Retina (tissue), 1 donor: ENCODE data around the gene HBG2.

Experiments used
- DNase-seq: peaks from one replicate; pipeline ENCODE4 v3.0.0-alpha.2; 2016

HBG2 gene

DNA sequence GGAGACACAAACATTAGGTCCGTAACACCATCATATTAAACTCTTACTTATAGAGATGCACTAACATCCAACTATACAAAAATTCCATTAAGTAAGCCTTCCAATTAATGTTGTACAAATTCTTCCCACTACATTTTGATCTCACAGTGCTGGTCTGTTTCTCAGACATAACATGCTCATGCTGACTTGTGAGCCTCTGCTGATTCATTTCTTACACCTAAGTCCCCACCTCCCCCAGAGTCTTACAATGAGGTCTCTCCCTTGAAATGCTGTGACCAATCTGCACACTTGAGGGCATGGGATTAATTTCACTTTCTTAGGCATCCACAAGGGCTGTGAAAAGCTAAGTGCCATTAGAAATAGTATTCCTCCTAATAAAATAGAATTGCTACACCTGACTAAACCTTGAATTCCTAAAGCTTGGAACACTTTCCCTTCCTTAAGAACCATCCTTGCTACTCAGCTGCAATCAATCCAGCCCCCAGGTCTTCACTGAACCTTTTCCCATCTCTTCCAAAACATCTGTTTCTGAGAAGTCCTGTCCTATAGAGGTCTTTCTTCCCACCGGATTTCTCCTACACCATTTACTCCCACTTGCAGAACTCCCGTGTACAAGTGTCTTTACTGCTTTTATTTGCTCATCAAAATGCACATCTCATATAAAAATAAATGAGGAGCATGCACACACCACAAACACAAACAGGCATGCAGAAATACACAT is 6.9 kb downstream of the HBG2 start:
- no peak for DNase-seq

DNA sequence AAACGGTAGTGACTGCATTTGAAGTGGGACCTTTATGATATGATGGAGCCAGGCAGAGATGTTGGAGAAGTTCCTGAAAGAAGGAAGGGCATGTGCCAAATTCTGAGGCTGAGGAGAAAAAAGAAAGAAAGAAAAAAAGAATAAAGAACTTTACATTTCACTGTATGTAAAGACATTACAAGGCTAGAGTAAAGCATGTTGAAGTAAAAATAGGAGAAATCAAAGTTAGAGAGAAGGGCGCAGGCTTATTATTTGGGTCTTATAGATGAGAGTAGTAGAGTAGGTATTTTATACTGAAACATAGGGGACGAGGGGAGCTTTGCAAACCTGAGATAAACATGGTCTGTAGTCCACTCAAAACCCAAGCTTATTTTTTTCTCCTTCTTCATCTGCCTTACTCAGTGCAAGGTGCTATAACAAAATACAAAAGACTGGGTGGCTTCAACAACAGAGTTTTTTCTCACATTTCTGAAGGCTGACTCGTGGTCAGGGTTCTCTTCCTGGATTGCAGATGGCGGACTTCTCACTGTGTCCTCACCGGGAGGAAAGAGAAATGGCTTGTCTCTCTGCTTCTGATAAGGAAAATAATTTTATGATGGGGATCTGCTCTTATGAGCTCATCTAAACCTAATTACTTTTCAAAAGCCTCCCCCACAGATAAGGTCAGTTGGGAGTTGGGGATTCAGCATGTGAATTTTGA is 7.7 kb downstream of the HBG2 start:
- no peak for DNase-seq

GRCh38 chr11:5245155-5245554 is 9.4 kb downstream of the HBG2 start:
- no peak for DNase-seq

- DNase-seq: no peak
These were observed 10.8 kb downstream of the HBG2 start for GRCh38 chr11:5243816-5244180.

DNA sequence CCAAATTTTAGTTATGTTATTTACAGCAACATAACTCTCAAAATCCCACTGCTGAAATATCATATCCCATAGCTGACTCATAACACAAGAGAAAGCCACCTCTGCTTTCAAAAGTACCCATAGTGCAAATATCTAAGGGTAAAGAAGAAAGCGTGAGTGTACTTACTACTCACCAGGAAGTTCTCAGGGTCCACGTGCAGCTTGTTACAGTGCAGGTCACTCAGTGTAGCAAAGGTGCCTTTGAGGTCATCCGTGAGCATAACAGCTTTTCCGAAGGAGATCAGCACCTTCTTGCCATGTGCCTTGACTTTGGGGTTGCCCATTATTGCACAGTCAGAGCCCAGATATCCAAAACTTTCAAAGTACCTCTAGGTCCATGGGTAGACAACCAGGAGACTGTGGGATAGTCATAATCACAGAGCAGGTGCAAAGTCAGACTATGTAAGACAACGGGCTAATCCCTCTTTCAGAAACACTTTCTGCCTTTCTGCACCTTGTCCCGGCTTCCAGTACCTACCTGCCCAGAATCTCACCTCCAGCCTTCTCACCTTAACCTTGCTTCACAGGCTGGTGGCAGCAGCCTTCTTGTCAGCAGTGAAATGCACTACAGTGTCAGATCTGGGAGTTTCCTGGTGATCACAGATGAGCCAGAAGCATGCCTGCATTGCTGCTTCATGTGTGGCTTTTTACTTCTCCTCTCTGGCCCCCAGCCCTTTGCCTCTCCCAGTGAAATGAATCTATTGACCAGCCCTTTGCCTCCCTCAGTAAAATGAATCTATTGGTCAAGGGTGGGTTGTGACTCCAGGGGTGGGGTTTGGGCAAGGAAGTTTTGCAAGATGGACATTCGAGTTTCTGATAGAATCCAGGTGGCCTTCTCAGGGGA is 11.4 kb downstream of the HBG2 start:
- DNase-seq: no peak

GRCh38 chr11:5242208-5242607 is 12.4 kb downstream of the HBG2 start:
- no peak for DNase-seq

DNA sequence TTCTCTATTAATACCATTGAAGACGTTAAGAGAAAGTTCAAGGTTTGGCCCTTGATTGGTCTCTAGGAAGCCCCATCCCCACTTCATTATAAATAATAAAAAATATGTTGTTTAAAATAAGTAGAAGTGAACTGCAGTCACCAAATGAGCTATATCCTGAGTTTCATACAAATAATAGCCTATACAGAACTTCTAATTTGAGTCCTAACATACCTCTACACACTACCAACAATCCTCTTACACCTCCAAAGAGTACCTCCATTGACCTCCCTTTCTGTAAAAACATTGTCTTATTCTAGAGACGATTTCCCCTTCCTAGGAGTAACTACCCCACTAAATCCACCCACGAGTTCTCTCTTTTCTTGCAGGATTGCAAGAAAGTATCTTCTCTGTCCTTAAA is 13.1 kb downstream of the HBG2 start:
- DNase-seq: no peak

GRCh38 chr11:5240458-5240857 is 14.1 kb downstream of the HBG2 start:
- DNase-seq: no peak

- DNase-seq: no peak
These were observed 14.5 kb downstream of the HBG2 start for GRCh38 chr11:5240056-5240455.

DNA sequence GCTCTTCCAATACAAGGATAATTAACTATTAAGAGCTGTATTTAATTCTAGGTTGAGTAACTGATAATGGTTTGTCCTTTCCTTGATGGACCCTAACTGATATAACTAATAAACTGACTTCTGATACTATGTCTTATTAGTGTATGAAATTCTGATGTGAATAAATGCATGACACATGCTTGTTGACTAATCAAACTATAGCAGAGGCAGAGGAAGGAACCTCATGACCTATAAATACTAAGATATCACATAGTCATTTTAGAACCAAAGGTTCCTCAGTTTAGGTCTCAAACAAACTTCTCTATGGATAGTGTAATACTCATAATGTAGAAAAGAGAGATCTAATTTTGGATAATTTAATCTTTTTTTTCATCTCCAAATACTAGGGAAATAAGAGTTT is 15.5 kb downstream of the HBG2 start:
- DNase-seq: no peak

DNA sequence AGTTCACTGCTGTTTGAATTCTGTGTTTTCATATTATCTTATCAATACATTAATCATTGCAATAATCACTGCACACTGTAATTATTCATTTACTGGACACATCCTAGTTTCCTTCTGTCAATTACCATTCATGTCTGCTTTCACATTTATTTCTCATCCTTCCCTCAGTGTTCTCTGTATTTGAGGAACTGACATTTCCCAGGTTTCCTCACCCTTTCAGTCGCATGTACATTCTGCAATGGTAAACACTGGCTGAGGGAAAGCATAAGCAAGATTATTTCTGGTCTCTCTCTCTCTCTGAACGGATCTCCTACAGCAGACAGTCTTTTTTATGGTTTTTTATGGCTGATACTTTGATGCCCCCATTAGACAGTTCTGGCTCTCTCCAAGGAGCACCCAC is 16.1 kb downstream of the HBG2 start:
- no peak for DNase-seq

DNA sequence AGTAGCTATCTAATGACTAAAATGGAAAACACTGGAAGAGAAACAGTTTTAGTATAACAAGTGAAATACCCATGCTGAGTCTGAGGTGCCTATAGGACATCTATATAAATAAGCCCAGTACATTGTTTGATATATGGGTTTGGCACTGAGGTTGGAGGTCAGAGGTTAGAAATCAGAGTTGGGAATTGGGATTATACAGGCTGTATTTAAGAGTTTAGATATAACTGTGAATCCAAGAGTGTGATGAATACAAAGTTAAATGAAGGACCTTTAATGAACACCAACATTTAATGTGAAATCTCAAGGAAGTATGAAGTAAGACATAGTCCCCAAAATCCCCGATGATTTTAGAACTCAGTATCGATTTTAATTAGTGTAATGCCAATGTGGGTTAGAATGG is 17.2 kb downstream of the HBG2 start:
- DNase-seq: no peak

DNA sequence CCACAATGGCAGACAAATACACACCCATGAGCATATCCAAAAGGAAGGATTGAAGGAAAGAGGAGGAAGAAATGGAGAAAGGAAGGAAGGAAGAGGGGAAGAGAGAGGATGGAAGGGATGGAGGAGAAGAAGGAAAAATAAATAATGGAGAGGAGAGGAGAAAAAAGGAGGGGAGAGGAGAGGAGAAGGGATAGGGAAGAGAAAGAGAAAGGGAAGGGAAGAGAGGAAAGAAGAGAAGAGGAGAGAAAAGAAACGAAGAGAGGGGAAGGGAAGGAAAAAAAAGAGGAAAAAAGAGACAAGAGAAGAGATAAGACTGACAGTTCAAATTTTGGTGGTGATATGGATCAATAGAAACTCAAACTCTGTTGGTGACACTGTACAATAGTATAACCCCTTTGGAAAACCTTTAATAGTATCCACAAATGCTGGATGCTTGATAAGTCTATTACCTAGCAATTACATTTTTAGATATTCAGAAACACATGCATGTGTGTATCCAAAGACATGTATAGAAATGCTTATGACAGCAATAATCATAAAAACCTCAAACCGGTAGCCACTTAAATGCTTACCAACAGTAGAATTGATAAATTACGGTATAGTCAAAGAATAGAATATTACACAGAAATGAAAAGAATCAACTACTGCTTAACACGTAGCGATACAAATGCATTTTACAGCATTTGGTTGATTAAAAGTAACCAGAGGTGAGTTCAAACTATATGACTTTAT is 19.1 kb downstream of the HBG2 start:
- DNase-seq: no peak

DNA sequence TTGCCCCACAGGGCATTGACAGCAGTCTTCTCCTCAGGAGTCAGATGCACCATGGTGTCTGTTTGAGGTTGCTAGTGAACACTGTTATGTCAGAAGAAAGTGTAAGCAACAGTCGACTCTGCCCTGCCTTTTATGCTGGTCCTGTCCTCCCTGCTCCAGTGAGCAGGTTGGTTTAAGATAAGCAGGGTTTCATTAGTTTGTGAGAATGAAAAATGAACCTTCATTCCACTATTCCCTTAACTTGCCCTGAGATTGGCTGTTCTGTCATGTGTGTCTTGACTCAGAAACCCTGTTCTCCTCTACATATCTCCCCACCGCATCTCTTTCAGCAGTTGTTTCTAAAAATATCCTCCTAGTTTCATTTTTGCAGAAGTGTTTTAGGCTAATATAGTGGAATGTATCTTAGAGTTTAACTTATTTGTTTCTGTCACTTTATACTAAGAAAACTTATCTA is 20.2 kb downstream of the HBG2 start, which contains the start of gene HBD:
Gene HBD, minus strand, starts transcription at position 103 of the 454 bp plus-strand sequence. Its CDS starts 50 bp downstream, at position 53.
- DNase-seq: no peak

- DNase-seq: no peak
These were observed 21.3 kb downstream of the HBG2 start for GRCh38 chr11:5233307-5233706.

DNA sequence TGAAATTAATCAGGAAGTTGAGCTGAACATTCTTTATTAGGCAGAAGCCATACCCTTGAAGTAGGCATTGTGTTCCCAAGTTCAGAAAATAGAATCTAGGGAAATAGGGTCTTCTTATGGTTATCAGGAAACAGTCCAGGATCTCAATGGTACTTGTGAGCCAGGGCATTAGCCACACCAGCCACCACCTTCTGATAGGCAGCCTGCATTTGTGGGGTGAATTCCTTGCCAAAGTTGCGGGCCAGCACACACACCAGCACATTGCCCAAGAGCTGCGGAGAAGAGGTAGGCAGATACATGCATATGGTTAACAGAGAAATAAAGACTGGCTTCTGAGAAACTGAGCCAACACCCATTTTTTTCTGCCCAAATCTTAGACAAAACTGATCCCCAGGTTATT is 21.8 kb downstream of the HBG2 start:
- DNase-seq: no peak

- DNase-seq: no peak
These were observed 22.4 kb downstream of the HBG2 start for GRCh38 chr11:5232176-5232575.

- DNase-seq: no peak
These were observed 23.5 kb downstream of the HBG2 start for GRCh38 chr11:5231111-5231510.

- DNase-seq: no peak
These were observed 24.3 kb downstream of the HBG2 start for GRCh38 chr11:5230266-5230665.

DNA sequence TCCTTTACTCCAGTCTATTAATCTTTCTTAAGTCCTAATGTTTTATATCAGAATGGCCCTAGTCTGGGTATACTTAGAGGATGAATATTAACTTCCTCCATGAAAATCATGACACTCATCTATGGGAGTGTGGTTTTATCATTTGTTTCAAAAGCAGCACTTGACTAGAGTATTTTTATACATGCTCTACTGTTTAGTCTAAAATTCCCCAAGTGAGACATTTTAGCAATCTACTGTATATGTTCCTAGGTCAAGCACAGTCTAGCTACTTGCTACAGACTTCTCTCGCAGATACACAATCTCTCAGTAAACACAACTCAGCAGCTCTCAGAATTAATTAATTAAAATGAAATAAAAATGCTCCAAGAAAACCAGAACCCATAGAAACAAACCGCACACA is 24.8 kb downstream of the HBG2 start:
- no peak for DNase-seq

- no peak for DNase-seq
These were observed 25.2 kb downstream of the HBG2 start for GRCh38 chr11:5229356-5229755.

DNA sequence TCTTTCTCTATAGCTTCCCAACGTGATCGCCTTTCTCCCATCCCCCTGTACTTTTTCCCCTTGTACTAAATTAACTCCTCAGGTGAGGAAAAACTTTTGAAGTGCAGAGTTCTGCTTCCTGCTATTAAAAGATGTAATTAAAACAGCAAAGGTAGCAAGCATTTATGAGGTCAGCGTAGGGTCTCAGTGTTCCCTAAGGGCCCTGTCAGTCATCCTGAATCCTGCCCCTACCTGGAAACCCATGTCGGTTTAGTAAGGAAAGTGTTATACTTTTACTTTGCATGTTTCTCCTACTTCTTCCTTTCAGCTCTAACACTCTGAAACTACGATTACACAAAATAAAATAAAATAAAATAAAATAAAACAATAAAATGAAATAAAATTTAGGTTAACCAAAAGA is 26.5 kb downstream of the HBG2 start:
- no peak for DNase-seq

DNA sequence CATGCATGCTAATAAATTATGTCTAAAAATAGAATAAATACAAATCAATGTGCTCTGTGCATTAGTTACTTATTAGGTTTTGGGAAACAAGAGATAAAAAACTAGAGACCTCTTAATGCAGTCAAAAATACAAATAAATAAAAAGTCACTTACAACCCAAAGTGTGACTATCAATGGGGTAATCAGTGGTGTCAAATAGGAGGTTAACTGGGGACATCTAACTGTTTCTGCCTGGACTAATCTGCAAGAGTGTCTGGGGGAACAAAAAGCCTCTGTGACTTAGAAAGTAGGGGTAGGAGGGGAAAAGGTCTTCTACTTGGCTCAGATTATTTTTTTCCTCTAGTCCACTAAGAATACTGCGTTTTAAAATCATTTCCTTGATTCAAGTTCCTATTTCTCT is 26.9 kb downstream of the HBG2 start:
- no peak for DNase-seq
